Epithelial cell of proximal tubule (primary cell): ENCODE measurements around the gene DOCK2. TPM values are rescaled to one million over a fixed set of nuclear protein-coding genes. Genes with fewer than 3 reads are reported as not detected.

Source experiments
- DNase-seq: peaks from one replicate; pipeline ENCODE4 v3.0.0-alpha.2; 2011; ENCODE audit warnings: low read depth
- H3K4me3 ChIP-seq: 2 replicates; pipeline ENCODE4 v1.5.1; 2011; ENCODE audit warnings: low read depth, mild to moderate bottlenecking, low read length
- CTCF ChIP-seq: conservative IDR thresholded peaks from 2 replicates; pipeline ENCODE4 v1.5.1; 2012; ENCODE audit warnings: low read depth, mild to moderate bottlenecking, low read length
- total RNA-seq: library from RNA; depleted of rRNA; stranded (reverse); fragments of >200 nt; gene quantifications from 2 replicates; pipeline ENCODE4 v1.2.3, GENCODE V29; 2015

The DOCK2 gene
- total RNA-seq, 1 donor from 2014 or later: 30.4 TPM

- no peak for TF ChIP-seq CTCF
- no peak overlapping the region for H3K4me3 ChIP-seq
- no peak for DNase-seq
Measured at GRCh38 chr5:169905017-169905416, 267.9 kb downstream of the DOCK2 start.

- DNase-seq: no peak
- TF ChIP-seq CTCF: no peak
Measured at GRCh38 chr5:169906745-169907649, 269.9 kb downstream of the DOCK2 start.

GRCh38 chr5:169908864-169909263, 271.8 kb downstream of the DOCK2 start:
- TF ChIP-seq CTCF: no peak
- H3K4me3 ChIP-seq: no peak overlapping the region
- DNase-seq: no peak

More at GRCh38 chr5:169906745-169907649, 269.9 kb downstream of the DOCK2 start:
- H3K4me3 ChIP-seq: no peak overlapping the region

GRCh38 chr5:169909945-169910344, 272.9 kb downstream of the DOCK2 start:
- no peak for DNase-seq
- TF ChIP-seq CTCF: no peak
- H3K4me3 ChIP-seq: no peak overlapping the region

- H3K4me3 ChIP-seq: no peak overlapping the region
- no peak for DNase-seq
- no peak for TF ChIP-seq CTCF
Measured at GRCh38 chr5:169910393-169910792, 273.3 kb downstream of the DOCK2 start.

- DNase-seq: no peak
- H3K4me3 ChIP-seq: no peak overlapping the region
- peak; percentile 65 for TF ChIP-seq CTCF
Measured at GRCh38 chr5:169911448-169912212, 274.6 kb downstream of the DOCK2 start.
